Sigmoid colon (tissue), 4 donors: Measurements from ENCODE around the gene UTP3.

Experiments used
- EP300 ChIP-seq, 4 donors: sonication (generic); formaldehyde crosslinking; IDR thresholded peaks; one replicate each; pipeline ENCODE4 v1.6.1; 2017; ENCODE audit warnings: antibody characterized with exemption in 4 of 4
- POLR2A ChIP-seq, 2 donors: fragments of 450-650 bp; IDR thresholded peaks; one replicate each; pipeline ENCODE4 v1.6.1; 2016; ENCODE audit warnings: antibody characterized with exemption in 2 of 2, mild to moderate bottlenecking in 2 of 2, moderate library complexity in 2 of 2
- POLR2AphosphoS5 ChIP-seq, 4 donors: sonication (generic); formaldehyde crosslinking; IDR thresholded peaks; one replicate each; pipeline ENCODE4 v1.6.1; 2017; ENCODE audit warnings: antibody characterized with exemption in 4 of 4
- TF ChIP-seq, protein P1 (sequence below), 4 experiments: fragments of 450-650 bp in 3 of 4; fragments of 200-600 bp in 1 of 4; IDR thresholded peaks; one replicate each; pipeline ENCODE4 v1.5.1; 2016 to 2019; ENCODE audit warnings: antibody characterized with exemption in 4 of 4, mild to moderate bottlenecking in 3 of 4, moderate library complexity in 2 of 4

GRCh38 chr4:70722199-70722791 lies 34.0 kb downstream of the UTP3 start:
- TF ChIP-seq EP300 (IDR thresholded peaks at IDR 0.05) (no peak), POLR2AphosphoS5 (IDR thresholded peaks at IDR 0.05) (no peak), POLR2A (IDR thresholded peaks at IDR 0.05) (no peak)
- TF ChIP-seq, protein P1, sequence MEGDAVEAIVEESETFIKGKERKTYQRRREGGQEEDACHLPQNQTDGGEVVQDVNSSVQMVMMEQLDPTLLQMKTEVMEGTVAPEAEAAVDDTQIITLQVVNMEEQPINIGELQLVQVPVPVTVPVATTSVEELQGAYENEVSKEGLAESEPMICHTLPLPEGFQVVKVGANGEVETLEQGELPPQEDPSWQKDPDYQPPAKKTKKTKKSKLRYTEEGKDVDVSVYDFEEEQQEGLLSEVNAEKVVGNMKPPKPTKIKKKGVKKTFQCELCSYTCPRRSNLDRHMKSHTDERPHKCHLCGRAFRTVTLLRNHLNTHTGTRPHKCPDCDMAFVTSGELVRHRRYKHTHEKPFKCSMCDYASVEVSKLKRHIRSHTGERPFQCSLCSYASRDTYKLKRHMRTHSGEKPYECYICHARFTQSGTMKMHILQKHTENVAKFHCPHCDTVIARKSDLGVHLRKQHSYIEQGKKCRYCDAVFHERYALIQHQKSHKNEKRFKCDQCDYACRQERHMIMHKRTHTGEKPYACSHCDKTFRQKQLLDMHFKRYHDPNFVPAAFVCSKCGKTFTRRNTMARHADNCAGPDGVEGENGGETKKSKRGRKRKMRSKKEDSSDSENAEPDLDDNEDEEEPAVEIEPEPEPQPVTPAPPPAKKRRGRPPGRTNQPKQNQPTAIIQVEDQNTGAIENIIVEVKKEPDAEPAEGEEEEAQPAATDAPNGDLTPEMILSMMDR (IDR thresholded peaks at IDR 0.05) = no peak
